Germinal center (tissue), 1 donor: Measurements from ENCODE around the gene SURF2.
A peak's percentile ranks its signal among the peaks of the same experiment; 100 is the strongest.

Experiments
- DNase-seq: peaks from one replicate; pipeline ENCODE4 v3.0.0; 2012; ENCODE audit warnings: mixed read lengths, low spot score

SURF2 gene

DNA sequence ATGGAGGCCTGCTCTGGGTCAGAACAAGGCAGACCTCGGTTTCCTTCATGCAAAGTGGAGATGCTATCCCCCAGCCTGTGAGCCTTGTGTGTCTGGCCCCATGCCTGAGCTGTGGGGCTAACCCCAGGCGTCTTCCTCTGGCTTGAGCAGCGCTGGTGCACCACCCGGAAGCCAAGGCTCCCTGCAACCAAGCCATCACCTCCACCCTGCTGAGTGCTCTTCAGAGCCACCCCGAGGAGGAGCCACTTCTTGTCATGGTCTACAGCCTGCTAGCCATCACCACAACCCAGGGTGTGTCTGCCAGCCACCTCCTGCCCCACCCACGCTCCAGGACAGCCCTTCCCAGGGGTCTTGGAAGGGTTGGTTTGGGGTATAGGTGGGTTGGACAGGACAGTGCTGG, 45.2 kb downstream of the SURF2 start:
- DNase-seq = no peak

DNA sequence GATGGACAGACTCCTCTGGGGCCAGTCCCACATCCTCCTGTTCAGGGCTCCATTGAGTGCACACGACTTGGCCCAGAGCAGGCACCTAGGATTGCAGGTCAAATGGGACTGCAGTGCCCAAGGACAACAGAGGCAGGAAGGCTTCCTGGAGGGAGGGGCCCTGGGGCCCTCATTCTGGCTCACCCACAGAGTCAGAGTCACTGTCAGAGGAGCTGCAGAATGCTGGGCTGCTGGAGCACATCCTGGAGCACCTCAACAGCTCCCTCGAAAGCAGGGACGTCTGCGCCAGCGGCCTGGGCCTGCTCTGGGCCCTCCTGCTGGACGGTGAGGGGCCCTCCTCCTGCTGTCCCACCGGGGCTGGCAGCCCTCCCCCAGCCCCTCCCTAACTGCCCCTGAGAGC, 46.3 kb downstream of the SURF2 start:
- no peak for DNase-seq

DNA sequence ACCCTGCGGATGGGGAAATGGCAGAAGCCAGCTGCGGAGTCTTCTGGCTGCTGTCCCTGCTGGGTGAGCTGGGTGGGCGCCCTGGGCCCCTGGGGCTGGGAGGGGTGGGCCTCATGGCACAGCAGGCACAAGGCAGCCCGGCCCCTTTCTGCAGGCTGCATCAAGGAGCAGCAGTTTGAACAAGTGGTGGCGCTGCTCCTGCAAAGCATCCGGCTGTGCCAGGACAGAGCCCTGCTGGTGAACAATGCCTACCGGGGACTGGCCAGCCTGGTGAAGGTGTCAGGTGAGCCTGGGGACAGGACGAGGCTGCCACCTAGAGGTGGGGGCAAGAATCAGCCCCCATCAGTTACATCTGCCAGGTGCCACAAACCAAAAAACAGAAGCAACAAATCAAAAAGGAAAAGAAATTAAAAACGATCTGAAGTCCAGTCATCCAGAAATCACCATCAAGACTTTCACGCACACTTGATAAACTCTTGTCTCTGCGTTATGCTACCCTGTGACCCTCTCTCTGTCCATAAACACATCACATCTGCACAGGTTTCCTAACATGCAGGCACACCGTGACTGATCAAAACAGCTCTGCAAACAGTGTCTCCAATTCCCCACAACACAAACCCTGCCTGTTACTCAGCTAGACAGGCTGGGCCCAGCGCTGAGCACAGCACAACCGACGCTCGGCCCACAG, 47.6 kb downstream of the SURF2 start:
- peak; percentile 37 for DNase-seq

DNA sequence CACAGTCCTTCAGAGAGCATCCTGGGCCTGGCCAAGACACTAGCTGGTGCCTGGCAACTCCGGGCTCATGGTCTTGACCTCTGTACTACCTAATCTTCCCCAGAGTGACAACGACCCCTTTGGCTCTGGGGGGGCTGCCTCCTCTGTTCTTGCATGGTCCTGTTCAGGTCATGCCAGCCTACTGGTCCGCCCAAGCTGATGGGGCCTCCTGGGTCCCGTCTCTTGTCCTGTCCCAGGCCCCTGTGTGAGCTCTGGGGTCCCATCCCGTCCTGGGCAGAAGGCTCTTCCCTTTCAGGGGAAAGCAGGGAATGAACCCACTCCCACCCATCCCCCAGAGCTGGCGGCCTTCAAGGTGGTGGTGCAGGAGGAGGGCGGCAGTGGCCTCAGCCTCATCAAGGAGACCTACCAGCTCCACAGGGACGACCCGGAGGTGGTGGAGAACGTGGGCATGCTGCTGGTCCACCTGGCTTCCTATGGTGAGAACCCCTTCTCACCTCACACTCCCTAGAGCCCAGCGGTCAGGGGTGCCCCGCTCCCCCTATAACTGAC, 48.2 kb downstream of the SURF2 start:
- DNase-seq = no peak

DNA sequence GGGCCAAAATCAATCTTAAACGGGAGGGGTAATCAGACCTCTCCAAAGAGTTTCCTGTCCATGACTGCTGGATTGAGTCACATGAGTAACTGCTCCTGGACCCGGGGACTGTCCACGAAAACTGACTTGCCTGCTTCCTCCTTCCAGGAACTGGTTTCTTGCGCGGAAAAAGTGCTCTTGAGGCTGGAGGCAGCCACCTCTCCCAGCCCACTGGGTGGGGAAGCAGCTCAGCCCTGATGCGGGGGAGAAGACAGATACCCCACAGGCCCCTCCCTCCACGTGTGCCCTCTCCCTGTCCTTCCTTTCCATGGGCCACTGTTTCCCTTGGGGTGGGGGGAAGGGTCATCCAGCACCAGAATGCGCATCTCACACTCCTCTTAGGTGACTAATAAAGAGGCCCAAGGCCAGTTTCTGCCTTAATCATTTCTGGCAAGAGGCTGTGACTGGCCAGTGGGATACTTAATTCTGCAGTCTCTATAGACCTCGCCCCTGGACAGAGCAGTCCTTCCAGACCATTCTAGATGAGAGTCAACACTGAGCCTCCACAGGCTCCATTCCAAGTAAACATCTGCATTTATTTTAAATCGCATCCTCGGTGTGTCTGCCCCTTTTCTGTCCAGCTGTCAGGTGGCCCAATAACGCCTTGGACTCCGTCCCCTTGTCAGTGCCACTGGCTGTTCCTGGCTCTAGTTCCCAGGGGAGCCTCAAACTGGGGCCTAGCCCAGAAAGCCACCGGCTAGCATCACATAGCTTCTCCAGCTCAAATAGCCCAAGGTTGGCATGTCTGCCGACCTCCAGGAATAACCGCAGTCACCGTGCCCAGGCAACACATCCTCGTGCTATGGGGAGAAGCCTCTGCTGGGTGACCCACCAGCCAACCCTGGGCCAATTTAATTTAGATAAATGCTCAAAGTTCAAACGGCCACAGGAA, 49.4 kb downstream of the SURF2 start:
- DNase-seq = no peak

DNA sequence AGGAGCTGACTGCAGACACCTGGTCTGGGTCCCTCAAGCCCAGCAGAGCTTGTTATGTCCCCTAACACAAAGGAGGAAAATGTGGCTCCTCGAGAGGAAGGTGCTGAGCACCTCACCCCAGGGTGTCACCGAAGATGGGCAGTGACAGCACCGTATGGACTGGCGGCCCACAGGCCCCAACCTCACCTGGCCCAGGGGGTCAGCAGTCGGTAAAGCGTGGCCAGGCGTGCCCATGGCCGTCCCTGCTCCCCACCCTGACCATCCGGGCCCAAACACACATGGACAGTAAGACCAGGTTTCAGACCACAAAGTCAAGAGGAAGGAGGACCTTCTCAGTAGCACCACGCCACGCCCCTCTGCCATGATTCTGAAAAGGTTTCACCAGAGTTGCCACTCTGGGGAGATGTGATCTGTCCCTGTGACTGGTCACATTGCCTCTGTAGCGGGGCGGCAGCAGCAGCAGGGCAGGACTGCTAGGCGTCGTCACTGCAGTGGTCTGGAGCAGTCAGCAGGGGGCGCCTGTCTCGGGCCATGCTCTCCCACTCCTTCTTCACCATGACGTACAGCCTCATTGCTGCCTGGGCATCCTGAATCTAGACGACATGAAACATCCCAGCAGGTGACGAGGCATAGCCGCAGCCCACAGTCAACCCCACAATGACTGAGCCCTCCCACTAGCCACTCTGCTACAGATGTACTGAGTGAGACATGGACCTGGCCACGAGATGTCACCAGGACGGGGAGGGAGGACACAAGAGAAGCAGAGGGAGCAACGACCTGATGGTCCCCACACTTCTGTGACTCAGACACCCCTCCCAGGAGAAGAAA, 50.3 kb downstream of the SURF2 start:
- DNase-seq = peak; percentile 78

DNA sequence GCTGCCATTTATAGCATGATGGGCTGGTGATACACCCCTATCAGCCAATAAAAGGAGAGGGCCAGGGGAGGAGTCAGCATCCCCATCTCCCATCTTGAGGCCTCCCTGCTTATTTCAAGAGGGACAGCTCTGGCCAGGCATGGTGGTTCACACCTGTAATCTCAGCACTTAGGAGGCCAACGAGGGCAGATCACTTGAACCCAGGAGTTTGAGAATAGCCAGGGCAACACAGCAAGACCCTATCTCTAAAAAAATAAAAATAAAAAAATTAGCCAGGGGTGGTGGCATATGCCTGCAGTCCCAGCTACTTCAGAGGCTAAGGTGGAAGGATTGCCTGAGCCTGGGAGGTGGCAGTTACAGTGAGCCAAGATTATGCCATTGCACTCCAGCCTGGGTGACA, 51.7 kb downstream of the SURF2 start:
- no peak for DNase-seq
